ENCODE measurements around the gene SPECC1L.

DNA sequence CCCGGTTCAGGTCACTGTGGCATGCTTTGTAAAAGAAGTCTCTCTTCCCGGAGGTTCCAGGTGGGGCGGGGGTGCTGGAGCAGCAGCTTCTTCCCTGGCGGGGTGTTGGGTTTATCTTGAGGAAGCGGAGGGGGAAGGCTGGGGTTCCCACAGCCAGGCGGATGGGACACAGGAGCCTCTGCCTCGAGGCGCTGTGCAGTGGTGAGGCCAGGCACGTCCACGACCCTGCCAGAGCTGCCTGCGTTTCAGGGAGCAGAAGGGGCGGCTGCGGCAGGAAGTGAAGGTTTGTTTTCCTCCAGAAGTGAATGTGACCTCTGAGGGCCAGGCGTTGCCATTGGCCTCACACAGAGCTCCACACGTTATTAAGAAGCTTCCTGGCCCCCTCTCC, 136.6 kb downstream of the SPECC1L start:
- no peak for TF ChIP-seq POLR2AphosphoS5 (IDR thresholded peaks at IDR 0.05; ENCODE audit: low read depth, low read length)
- TF ChIP-seq POLR2A (IDR thresholded peaks at IDR 0.05; ENCODE audit: low read depth, low read length) = no peak
- TF ChIP-seq TAF1 (IDR thresholded peaks at IDR 0.05; ENCODE audit: low read depth, low read length) = no peak
- no peak for TF ChIP-seq SPI1 (IDR thresholded peaks at IDR 0.05; ENCODE audit: low read depth, low read length)
- TF ChIP-seq POU2F2 (IDR thresholded peaks at IDR 0.05; ENCODE audit: low read depth, low read length) = no peak
